Right renal cortex interstitium (tissue), 3 donors: ENCODE data around the gene ZFAND2B. TPM values are rescaled to one million over a fixed set of nuclear protein-coding genes. Genes with fewer than 3 reads are reported as not detected.
"Not testable (repeated sequence)": the region's sequence is repeated elsewhere in the genome, so short reads cannot be mapped to it uniquely, and the experiment has no call there.

Source experiments
- DNase-seq, 3 donors: peaks; one replicate each; pipeline ENCODE4 v3.0.0-alpha.2; 2013; ENCODE audit warnings: low read depth in 3 of 3, low spot score in 2 of 3
- polyA plus RNA-seq, 3 donors: library from polyadenylated mRNA; unstranded; fragments of 120-200 nt; gene quantifications; one replicate each; pipeline ENCODE4 v1.2.1, GENCODE V29; 2013; ENCODE audit not compliant: insufficient read length in 3 of 3

ZFAND2B gene
- polyA plus RNA-seq, 3 donors = 33.7 to 38.5 (median 38.3) TPM

GRCh38 chr2:219200502-219201326, 5.9 kb upstream of the ZFAND2B start:
- DNase-seq = not testable (repeated sequence)

- not testable (repeated sequence) for DNase-seq
Observed at GRCh38 chr2:219201331-219201730, 5.3 kb upstream of the ZFAND2B start.

- no peak for DNase-seq
Observed at GRCh38 chr2:219204425-219205164, 2.0 kb upstream of the ZFAND2B start.

- no peak for DNase-seq
Observed at GRCh38 chr2:219205165-219205538, 1.4 kb upstream of the ZFAND2B start.

GRCh38 chr2:219205981-219206327, 628 bp upstream of the ZFAND2B start:
- DNase-seq = no peak

- no peak for DNase-seq
Observed at GRCh38 chr2:219207134-219207883, 727 bp downstream of the ZFAND2B start.

GRCh38 chr2:219207884-219208740, 1.5 kb downstream of the ZFAND2B start:
- DNase-seq = no peak

- no peak for DNase-seq
Observed at GRCh38 chr2:219209236-219210195, 2.9 kb downstream of the ZFAND2B start.

GRCh38 chr2:219210196-219210885, 3.8 kb downstream of the ZFAND2B start:
- no peak for DNase-seq

GRCh38 chr2:219210886-219211362, 4.3 kb downstream of the ZFAND2B start:
- DNase-seq = no peak

GRCh38 chr2:219213026-219213415, 6.4 kb downstream of the ZFAND2B start:
- no peak for DNase-seq

GRCh38 chr2:219213486-219214071, 7.0 kb downstream of the ZFAND2B start:
- no peak for DNase-seq

- no peak for DNase-seq
Observed at GRCh38 chr2:219214141-219214540, 7.6 kb downstream of the ZFAND2B start.

GRCh38 chr2:219214786-219215185, 8.2 kb downstream of the ZFAND2B start:
- no peak for DNase-seq

GRCh38 chr2:219215871-219216534, 9.4 kb downstream of the ZFAND2B start:
- DNase-seq = no peak

GRCh38 chr2:219216535-219216915, 9.9 kb downstream of the ZFAND2B start:
- DNase-seq = no peak

- peak in 1 of 3 donors; percentile 47 for DNase-seq
Observed at GRCh38 chr2:219218217-219218731, 11.7 kb downstream of the ZFAND2B start.
